Activated naive CD8-positive, alpha-beta T cell treated with anti-CD3 and anti-CD28 coated beads, Interleukin-2, amount 10 ng/mL, durations not matched to agents 7 days and 5 days (primary cell): ENCODE measurements around the gene FRS3. TPM values are rescaled to one million over a fixed set of nuclear protein-coding genes. Genes with fewer than 3 reads are reported as not detected.

Source experiments
- ATAC-seq: fragments of 150-1000 bp; cut with Tn5 transposase; one replicate; pipeline ENCODE4 v1.10.0; 2021; ENCODE audit warnings: low read depth, moderate library complexity
- POLR2A ChIA-PET: fragments of 350-600 bp; sonication (Branson Sonifier 250); formaldehyde crosslinking; loops from one replicate; lab custom pipeline; 2021; ENCODE audit warnings: antibody characterized with exemption; lab: Charles Lee
- DNase-seq: peaks from one replicate; pipeline ENCODE4 v3.0.0; 2021
- H3K27ac Mint-ChIP-seq: one replicate; pipeline ENCODE4 v1.8.0; 2022; ENCODE audit warnings: mild to moderate bottlenecking, mixed read lengths
- H3K27me3 Mint-ChIP-seq: one replicate; pipeline ENCODE4 v1.8.0; 2022; ENCODE audit warnings: mild to moderate bottlenecking, moderate library complexity, mixed read lengths
- H3K36me3 Mint-ChIP-seq: one replicate; pipeline ENCODE4 v1.8.0; 2021; ENCODE audit warnings: mild to moderate bottlenecking, mixed read lengths
- H3K4me1 Mint-ChIP-seq: one replicate; pipeline ENCODE4 v1.8.0; 2021; ENCODE audit warnings: mixed read lengths
- H3K4me3 Mint-ChIP-seq: one replicate; pipeline ENCODE4 v1.8.0; 2022; ENCODE audit warnings: mild to moderate bottlenecking, moderate library complexity, mixed read lengths
- H3K9me3 Mint-ChIP-seq: one replicate; pipeline ENCODE4 v1.8.0; 2021; ENCODE audit warnings: mixed read lengths
- total RNA-seq, 2 experiments: library from RNA; stranded (reverse); gene quantifications; one replicate each; pipeline ENCODE4 v1.2.3, GENCODE V29; 2021

Gene FRS3
- total RNA-seq, 2 experiments from 2014 or later: 6.2 to 8.3 TPM

DNA sequence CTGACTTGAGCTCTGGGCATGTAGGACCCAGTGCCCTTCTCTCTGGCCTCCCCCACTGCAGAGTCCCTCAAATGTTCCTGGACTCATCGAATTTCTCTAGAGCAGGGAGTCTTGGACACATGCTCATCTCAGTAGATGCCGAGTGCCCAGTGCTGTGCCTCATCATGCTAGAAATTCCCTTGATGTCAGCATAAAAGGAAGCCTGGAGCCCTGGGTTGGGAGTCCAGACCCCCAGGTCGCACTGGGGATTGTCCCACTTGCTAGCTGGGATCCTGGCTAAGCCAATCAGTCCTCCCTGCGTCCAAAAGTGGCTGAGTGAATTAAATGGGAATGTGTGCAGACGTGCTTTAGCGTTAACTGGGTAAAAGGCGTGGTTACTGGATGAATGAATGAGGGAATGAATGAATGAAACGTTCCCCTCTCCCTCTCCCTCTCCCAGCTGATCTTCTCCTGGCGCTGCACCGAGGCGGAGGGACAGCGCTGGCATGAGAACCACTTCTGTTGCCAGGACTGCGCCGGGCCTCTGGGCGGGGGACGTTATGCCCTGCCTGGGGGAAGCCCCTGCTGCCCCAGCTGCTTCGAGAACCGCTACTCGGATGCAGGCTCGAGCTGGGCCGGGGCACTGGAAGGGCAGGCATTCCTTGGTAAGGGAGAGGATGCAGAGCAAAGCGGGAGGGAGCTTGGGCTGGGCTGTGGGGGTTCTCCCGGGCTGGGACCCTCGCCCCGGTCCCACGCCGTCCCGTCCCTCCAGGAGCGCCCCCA lies 6.2 kb upstream of the FRS3 start:
- POLR2A ChIA-PET: interaction anchor here (0.9 to 3.5 kb wide), 5 partner anchors 52 to 319 kb away, joined by 3 to 73 read pairs (median 19); partner anchors contain the start of genes BYSL, MED20 and TAF8
- Mint-ChIP-seq H3K36me3 (peaks cover 7% of the 10 kb centered on the region), H3K27me3 (peaks cover 17% of the 10 kb centered on the region), H3K4me3 (peak overlapping the region; percentile 96), H3K9me3 (no peaks in the 10 kb centered on the region), H3K4me1 (peaks cover 11% of the 10 kb centered on the region), H3K27ac (peak overlapping the region; percentile 78)
- ATAC-seq: no peak
- DNase-seq: no peak

DNA sequence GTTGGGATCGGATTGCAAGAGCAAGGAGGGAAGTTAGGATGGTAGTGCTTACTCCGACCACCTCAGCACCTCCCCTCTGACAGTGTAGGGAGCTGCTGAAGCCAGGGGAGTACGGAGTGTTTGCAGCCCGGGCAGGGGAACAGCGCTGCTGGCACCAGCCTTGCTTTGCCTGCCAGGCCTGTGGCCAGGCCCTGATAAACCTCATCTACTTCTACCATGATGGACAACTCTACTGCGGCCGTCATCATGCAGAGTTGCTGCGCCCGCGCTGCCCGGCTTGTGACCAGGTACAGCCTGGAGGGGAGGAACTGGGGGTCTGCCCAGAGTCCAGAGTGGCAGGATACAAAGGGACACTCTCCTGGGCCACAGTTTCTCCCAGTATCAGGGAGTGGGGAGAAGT lies 5.6 kb upstream of the FRS3 start:
- peaks cover 18% of the 10 kb centered on the region for H3K27me3 Mint-ChIP-seq

DNA sequence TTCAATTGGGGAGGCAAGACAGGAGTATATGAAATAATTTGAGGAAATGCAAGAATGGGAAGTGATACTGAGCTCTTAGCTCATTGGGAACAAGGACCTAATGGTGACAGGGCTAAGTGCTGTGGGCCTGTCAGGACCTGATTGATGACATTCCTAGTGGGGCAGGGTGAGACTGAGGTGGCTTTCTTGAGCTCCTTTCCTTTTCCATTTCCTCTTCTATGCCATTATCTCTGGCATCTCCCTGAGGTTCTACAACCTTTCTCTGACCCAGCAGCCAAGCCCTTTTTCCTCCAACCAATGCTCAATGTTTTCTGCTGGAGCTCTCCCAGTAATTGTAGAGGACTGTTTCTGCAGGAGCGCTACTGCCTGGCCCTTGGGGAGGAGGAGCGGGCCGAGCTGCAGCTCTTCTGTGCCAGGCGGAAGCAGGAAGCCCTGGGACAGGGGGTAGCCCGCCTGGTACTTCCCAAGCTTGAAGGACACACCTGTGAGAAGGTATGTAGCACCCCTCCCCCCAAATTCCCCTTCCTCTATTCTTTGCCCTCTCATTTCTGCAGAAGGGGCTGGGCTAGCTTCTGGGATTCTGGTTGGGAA lies 5.0 kb upstream of the FRS3 start:
- POLR2A ChIA-PET: interaction anchor here (1.0 to 1.1 kb wide), 3 partner anchors 137 to 266 kb away, joined by 3 to 4 read pairs (median 3); partner anchors contain the start of genes BYSL and MED20
- ATAC-seq (no peak), DNase-seq (no peak)
- Mint-ChIP-seq H3K27me3 (peaks cover 18% of the 10 kb centered on the region), H3K4me3 (peak overlapping the region; percentile 30), H3K9me3 (no peaks in the 10 kb centered on the region), H3K27ac (no peak overlapping the region), H3K36me3 (peaks cover 7% of the 10 kb centered on the region), H3K4me1 (peaks cover 11% of the 10 kb centered on the region)

More for the DNA sequence above, 5.6 kb upstream of the FRS3 start:
- Mint-ChIP-seq H3K27ac (no peak overlapping the region), H3K9me3 (no peaks in the 10 kb centered on the region), H3K4me1 (peaks cover 11% of the 10 kb centered on the region), H3K4me3 (peak overlapping the region; percentile 30), H3K36me3 (peaks cover 7% of the 10 kb centered on the region)
- ATAC-seq (no peak), DNase-seq (no peak)
- POLR2A ChIA-PET: interaction anchor here (0.9 to 3.5 kb wide), 4 partner anchors 148 to 320 kb away, joined by 3 to 73 read pairs (median 4); partner anchors contain the start of gene TAF8

DNA sequence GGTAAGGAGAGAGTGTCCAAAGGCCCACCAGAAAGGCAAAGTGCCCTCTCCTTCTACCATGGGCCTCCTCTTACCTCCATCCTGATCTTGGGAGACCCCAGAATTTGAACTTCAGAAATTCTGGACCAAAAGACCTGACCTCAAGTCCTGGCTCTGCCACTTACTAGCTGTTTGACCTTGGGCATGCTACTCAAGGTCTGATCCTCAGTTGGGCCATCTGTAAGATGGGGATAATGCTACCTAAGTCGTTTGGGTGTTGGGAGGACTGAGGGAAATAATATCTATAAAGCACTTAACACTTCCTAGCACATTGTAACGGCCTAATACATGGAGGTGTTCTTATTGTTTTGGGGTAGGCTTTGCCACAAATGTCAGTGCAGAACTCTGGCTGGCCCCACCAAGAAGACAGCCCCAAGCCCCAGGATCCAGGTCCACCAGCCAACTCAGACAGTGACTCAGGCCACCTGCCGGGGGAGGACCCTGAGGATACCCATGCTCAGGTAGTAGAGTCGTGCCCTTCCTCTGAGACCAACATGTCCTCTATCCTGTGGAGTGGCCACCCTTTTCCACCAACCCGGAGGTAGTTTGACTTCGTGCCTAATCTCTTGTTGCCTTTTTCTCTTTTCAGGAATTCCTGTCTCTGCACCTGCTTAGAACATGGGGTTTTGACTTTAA lies 3.5 kb upstream of the FRS3 start:
- POLR2A ChIA-PET: interaction anchor here (1.0 kb wide), 1 partner anchor 764 kb away, joined by 3 read pairs; no protein-coding TSS in a partner anchor
- Mint-ChIP-seq H3K4me3 (no peak overlapping the region), H3K4me1 (peaks cover 15% of the 10 kb centered on the region), H3K27me3 (peaks cover 18% of the 10 kb centered on the region), H3K36me3 (peaks cover 4% of the 10 kb centered on the region), H3K9me3 (no peaks in the 10 kb centered on the region), H3K27ac (no peak overlapping the region)
- no peak for DNase-seq
- no peak for ATAC-seq

DNA sequence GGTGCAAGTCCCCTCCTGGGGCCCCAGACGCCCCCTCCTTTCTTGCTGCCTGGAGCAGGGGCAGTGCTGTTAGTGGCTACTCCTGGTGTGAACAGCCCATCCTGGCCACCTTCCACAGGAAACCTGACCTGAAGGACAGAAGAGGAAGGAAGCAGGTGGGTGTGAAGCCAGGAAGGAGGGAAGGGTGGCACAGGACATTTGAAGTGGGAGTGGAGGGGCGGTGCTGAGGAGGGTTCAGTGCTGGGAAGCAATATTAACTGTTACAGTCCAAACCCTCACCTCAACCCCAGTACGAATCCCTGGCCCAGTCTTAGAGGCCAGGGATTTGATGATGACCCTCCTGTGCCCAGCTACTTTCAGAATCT lies 1.6 kb upstream of the FRS3 start:
- no peaks in the 10 kb centered on the region for H3K36me3 Mint-ChIP-seq
- H3K4me3 Mint-ChIP-seq: peak overlapping the region; percentile 68
- POLR2A ChIA-PET: interaction anchor here (0.7 to 2.1 kb wide), 3 partner anchors 75 to 267 kb away, joined by 3 to 8 read pairs (median 4); no protein-coding TSS in a partner anchor
- H3K4me1 Mint-ChIP-seq: peaks cover 13% of the 10 kb centered on the region
- peaks cover 18% of the 10 kb centered on the region for H3K27me3 Mint-ChIP-seq
- no peak for ATAC-seq
- H3K27ac Mint-ChIP-seq: peak overlapping the region; percentile 57
- H3K9me3 Mint-ChIP-seq: no peaks in the 10 kb centered on the region
- no peak for DNase-seq

DNA sequence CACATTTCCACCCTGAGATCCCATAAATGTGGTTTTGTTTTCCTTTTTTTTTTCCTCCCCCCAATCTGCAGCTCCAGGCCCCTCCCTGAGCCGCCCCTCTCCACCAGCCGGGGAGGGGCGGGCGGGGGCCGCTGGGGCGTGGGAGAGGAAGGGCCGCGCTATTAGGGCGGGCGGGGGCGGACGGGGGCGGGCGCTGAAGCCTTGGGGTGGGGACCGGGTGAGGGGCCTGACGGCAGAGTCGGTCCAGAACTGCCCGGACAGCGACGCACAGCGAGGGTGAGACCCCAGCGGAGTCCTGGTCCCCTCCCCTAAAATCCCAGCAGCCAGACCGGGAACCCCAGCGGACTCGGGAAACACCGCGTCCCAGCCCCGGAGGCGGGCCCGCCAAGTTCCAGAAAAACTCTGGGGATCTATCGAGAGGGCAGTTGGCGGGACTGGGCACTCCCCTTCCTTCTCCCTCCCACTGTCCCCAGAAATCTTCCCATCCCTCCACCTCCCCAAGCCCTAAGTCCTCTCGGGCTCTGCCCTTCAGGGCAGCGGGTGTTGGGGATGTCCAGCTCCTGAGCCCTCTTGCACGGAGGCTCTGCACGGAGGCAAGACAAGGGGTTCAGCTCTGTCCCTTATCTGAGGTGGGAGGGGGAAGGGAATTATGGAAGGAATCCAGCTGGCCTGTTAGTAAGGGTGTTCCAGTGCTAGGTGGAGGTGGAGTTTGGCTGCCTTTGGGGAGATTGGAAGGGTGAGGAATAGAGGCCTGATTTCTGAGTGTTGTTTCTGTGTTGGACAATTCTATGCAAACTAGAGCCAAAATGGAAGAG lies 1.1 kb upstream of the FRS3 start, which contains the start of gene PRICKLE4:
Gene PRICKLE4 (plus strand): TSS at position 232 of the 815 bp plus-strand sequence. CDS start 2,692 bp downstream, outside the sequence.
- Mint-ChIP-seq H3K27me3 (peaks cover 18% of the 10 kb centered on the region), H3K9me3 (no peaks in the 10 kb centered on the region), H3K4me3 (peak within 1 kb of the TSS; percentile 90), H3K4me1 (peaks cover 12% of the 10 kb centered on the region), H3K27ac (peak within 1 kb of the TSS; percentile 72), H3K36me3 (no peaks in the 10 kb centered on the region)
- POLR2A ChIA-PET: interaction anchor here (1.2 to 2.1 kb wide), 3 partner anchors 263 to 267 kb away, joined by 3 to 8 read pairs (median 4); no protein-coding TSS in a partner anchor
- DNase-seq: no peak
- no peak for ATAC-seq

DNA sequence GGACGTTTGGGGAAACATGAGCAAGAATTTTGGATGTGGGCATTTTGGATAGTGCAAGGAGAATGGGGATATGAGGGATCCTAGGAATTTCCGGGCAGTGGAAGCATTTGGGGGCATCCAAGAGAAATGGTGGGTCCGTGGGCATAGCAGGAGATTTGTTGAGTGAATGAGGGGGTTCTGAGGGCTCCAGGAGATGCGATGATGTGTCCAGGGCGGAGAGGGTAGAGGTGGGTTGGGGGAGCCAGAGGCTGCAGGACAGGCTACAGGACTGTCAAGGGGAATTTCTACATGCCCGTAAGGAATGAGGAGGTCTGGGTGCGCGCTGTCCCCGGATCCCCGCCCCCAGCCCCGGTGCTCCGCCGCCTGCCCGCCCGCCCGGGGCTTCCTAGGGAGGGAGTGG lies 364 bp downstream of the FRS3 start:
- H3K9me3 Mint-ChIP-seq: no peaks in the 10 kb centered on the region
- peaks cover 11% of the 10 kb centered on the region for H3K4me1 Mint-ChIP-seq
- no peaks in the 10 kb centered on the region for H3K36me3 Mint-ChIP-seq
- peak overlapping the region; percentile 94 for H3K4me3 Mint-ChIP-seq
- peaks cover 18% of the 10 kb centered on the region for H3K27me3 Mint-ChIP-seq
- POLR2A ChIA-PET: interaction anchor here (1.6 kb wide), 1 partner anchor 264 kb away, joined by 4 read pairs; no protein-coding TSS in a partner anchor
- H3K27ac Mint-ChIP-seq: peak overlapping the region; percentile 79
- no peak for DNase-seq
- ATAC-seq: peak; percentile 2

DNA sequence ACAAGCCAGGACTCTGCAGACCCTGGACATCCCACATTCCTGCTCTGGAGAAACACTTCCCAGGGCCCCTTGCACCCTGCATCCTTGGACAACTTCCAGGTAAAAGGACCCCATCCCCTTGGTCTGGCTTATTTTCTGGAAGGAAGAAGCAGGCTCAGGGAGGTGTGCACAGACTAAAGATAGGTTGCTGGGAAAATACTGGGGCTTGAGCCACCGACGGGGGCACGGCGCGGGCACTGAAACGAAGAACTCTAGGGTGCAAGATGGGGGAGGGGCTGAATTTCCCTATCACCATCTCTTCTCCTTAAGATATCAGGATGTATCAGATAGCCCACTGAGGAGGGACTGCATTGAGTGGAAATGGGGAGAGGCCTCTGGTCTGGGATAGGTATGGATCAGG lies 805 bp downstream of the FRS3 start:
- POLR2A ChIA-PET: interaction anchor here (1.7 kb wide), 1 partner anchor 45 kb away, joined by 7 read pairs; no protein-coding TSS in a partner anchor
- Mint-ChIP-seq H3K9me3 (no peaks in the 10 kb centered on the region), H3K27me3 (peaks cover 18% of the 10 kb centered on the region), H3K4me1 (peaks cover 11% of the 10 kb centered on the region), H3K36me3 (no peaks in the 10 kb centered on the region), H3K4me3 (peak overlapping the region; percentile 94), H3K27ac (peak overlapping the region; percentile 79)
- ATAC-seq: no peak
- DNase-seq: no peak

DNA sequence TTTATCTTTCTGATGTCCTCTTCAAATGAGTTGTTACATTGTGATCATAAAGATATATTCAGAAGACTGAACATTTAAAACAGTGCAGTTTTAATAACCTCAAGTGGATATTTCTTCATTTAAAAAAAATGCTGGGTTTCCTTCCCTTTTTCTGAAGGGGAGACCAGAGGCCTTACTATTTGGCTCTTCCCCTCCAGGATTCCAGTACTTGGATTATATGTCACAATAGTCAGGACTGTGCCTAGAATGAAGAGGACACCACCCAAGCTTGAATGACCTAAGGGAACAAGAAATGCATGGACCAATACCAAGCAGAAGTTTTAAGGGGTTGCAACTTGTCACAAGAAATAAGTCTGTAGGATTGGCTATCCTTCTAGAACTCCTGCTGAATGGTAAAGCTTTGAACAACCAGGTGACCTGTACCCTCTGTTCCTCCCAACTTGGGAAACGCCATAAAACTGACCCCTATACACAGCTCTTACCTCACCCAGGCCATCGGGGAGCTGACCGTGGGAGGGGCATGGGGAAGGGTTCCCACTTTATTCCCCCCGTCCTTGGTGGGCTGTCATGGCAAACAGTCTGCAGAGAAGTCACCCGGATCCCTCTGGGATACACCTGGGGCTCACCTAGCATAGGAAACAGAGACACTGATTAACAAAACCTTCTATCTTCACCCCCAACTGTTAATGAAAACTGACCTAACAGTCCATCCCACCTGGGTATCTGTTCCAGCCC lies 2.0 kb downstream of the FRS3 start:
- Mint-ChIP-seq H3K36me3 (no peaks in the 10 kb centered on the region), H3K9me3 (no peaks in the 10 kb centered on the region), H3K4me3 (no peak overlapping the region), H3K27ac (peak overlapping the region; percentile 24), H3K27me3 (peaks cover 16% of the 10 kb centered on the region), H3K4me1 (peaks cover 11% of the 10 kb centered on the region)
- DNase-seq (no peak), ATAC-seq (no peak)
- POLR2A ChIA-PET: interaction anchor here (1.7 kb wide), 1 partner anchor 44 kb away, joined by 7 read pairs; no protein-coding TSS in a partner anchor

DNA sequence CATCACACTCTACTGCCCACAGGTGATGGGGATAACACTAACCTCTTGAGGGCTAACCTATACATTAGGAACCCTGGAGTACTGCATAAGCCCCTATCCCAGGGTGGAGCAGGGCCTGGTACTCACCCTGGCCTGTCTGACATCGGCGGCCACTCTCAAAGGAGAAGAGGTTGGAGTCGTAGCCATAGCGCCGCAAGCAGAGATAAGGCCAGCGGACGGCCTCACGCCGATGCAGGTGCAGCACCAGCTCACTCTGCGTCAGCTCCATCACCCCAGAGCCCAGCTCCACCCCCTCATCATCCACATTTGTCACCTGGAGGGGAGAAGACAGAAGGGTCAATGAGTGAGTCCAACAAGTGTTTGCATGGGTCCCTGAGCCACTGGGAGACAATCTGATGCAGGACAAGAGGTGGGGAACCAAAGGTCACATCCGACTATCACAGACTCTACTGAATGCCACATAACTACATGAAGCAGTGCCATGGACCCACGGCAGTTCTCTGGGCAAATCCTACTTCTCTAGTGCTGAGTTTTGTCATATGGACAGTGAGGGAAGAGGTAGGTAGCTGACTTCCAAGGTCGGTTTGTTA lies 4.3 kb downstream of the FRS3 start:
- Mint-ChIP-seq H3K4me1 (peaks cover 6% of the 10 kb centered on the region), H3K4me3 (no peak overlapping the region), H3K9me3 (no peaks in the 10 kb centered on the region), H3K27me3 (no peaks in the 10 kb centered on the region), H3K27ac (no peak overlapping the region), H3K36me3 (no peaks in the 10 kb centered on the region)
- ATAC-seq (no peak), DNase-seq (no peak)
- POLR2A ChIA-PET: interaction anchor here (1.0 kb wide), 1 partner anchor 42 kb away, joined by 4 read pairs; no protein-coding TSS in a partner anchor

DNA sequence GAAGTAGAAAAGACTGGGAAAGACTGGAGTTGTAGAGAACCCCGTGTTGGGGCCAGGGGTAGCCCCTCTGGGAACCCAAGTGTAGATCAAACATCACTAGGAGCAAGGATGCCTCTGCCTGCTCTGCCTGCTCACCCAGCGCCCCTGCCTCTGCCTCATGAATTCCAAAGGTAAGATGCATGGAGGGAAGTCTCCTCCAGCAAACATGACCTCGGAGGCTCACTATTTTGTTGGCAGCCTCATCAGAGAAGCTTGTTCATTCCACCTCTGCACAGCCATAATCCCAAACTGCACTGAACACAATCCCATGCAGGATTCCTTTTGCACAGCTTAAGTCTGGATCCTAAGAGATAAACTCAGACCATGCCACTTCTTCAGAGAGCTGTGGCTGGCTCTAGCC lies 4.9 kb downstream of the FRS3 start:
- no peak overlapping the region for H3K27ac Mint-ChIP-seq
- H3K4me3 Mint-ChIP-seq: no peak overlapping the region
- no peaks in the 10 kb centered on the region for H3K36me3 Mint-ChIP-seq
- ATAC-seq (no peak), DNase-seq (no peak)
- H3K27me3 Mint-ChIP-seq: no peaks in the 10 kb centered on the region
- POLR2A ChIA-PET: no interaction called here
- peaks cover 6% of the 10 kb centered on the region for H3K4me1 Mint-ChIP-seq
- H3K9me3 Mint-ChIP-seq: no peaks in the 10 kb centered on the region
